Measurements from ENCODE around the gene THRA. TPM values are rescaled to one million over a fixed set of nuclear protein-coding genes. Genes with fewer than 3 reads are reported as not detected.

Gene THRA
- total RNA-seq, 2 donors from 2014 or later = 35.2 to 79.8 TPM

DNA sequence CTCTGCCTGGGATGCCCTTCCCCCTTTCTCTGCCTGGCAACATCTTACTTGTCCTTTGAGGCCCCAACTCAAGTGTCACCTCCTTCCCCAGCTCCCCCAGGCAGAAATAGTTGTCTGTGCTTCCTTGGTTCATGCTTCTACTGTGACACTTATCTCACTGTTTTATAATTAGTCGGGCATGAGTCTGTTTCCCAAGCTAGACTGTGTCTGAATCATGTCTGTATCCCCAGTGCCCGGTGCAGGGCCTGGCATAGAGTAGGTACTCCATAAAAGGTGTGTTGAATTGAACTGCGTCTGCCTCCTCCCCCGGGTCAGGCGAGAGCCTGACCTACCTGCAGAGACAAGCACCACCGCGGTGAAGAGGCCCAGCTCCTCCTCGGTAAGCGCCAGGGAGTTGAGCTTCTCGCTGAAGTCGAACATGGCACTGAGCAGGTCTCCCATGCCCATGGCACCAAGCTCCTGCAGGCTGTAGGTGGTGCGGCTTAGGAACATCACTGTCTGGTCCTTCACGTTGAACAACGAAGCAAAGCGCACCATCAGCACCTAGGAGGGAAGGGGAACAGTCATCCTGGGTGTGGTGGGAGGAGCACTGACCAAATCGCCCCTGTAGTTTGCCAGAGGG lies 30.9 kb downstream of the THRA start:
- no peaks in the 10 kb centered on the region for H3K27me3 ChIP-seq (replicated peaks; ENCODE audit: insufficient read depth)
- intact Hi-C loops (cut with DNase I) = no loop called here
- TF ChIP-seq POLR2A (IDR thresholded peaks at IDR 0.05) (no peak), POLR2AphosphoS5 (IDR thresholded peaks at IDR 0.05) (no peak)
- TF ChIP-seq, protein P1, sequence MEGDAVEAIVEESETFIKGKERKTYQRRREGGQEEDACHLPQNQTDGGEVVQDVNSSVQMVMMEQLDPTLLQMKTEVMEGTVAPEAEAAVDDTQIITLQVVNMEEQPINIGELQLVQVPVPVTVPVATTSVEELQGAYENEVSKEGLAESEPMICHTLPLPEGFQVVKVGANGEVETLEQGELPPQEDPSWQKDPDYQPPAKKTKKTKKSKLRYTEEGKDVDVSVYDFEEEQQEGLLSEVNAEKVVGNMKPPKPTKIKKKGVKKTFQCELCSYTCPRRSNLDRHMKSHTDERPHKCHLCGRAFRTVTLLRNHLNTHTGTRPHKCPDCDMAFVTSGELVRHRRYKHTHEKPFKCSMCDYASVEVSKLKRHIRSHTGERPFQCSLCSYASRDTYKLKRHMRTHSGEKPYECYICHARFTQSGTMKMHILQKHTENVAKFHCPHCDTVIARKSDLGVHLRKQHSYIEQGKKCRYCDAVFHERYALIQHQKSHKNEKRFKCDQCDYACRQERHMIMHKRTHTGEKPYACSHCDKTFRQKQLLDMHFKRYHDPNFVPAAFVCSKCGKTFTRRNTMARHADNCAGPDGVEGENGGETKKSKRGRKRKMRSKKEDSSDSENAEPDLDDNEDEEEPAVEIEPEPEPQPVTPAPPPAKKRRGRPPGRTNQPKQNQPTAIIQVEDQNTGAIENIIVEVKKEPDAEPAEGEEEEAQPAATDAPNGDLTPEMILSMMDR (IDR thresholded peaks at IDR 0.05) = no peak
- no peaks in the 10 kb centered on the region for H3K9me3 ChIP-seq
- H3K4me3 ChIP-seq = no peak overlapping the region
- DNase-seq (ENCODE audit: low spot score) = no peak
- H3K4me1 ChIP-seq (replicated peaks) = no peaks in the 10 kb centered on the region
- WGBS = 65% methylated on average over 14 of the region's 16 CpGs
- H3K27ac ChIP-seq = peak overlapping the region; percentile 39 to 88
- peaks cover 7 to 20% of the 10 kb centered on the region in 2 donors for H3K36me3 ChIP-seq

DNA sequence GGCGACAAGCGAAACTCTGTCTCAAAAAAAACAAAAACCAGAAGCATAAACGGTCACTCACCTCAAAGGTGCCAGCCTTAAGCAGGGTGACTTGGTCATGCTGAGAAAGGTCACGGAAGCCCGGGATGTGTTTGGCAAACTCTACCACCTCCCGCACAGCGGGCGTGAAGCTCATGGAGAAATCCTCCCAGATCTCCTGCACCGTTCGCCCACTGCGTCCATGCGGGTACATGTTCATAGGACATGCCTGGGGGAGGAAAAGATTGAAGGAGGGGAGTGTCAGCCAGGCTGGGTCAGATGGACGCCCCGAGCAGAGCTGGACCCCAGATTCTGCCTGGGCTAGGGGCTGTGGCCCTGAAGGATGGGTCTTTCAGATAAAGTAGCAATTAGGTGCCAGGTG lies 32.1 kb downstream of the THRA start:
- Histone ChIP-seq H3K27ac (peak overlapping the region; percentile 88 to 95), H3K27me3 (replicated peaks; ENCODE audit: insufficient read depth) (no peaks in the 10 kb centered on the region), H3K4me1 (replicated peaks) (no peaks in the 10 kb centered on the region), H3K9me3 (no peaks in the 10 kb centered on the region), H3K36me3 (peaks cover 3 to 20% of the 10 kb centered on the region in 2 donors), H3K4me3 (no peak overlapping the region)
- DNase-seq (ENCODE audit: low spot score) = no peak
- intact Hi-C loops (cut with DNase I) = loop anchor here (5.0 kb wide), 1 partner anchor 33 kb away; the partner anchor contains the start of gene THRA
- TF ChIP-seq POLR2A (IDR thresholded peaks at IDR 0.05) (no peak), POLR2AphosphoS5 (IDR thresholded peaks at IDR 0.05) (no peak)
- TF ChIP-seq, protein P1 (IDR thresholded peaks at IDR 0.05) = no peak
- 80% methylated on average over 14 of the region's 14 CpGs for WGBS

DNA sequence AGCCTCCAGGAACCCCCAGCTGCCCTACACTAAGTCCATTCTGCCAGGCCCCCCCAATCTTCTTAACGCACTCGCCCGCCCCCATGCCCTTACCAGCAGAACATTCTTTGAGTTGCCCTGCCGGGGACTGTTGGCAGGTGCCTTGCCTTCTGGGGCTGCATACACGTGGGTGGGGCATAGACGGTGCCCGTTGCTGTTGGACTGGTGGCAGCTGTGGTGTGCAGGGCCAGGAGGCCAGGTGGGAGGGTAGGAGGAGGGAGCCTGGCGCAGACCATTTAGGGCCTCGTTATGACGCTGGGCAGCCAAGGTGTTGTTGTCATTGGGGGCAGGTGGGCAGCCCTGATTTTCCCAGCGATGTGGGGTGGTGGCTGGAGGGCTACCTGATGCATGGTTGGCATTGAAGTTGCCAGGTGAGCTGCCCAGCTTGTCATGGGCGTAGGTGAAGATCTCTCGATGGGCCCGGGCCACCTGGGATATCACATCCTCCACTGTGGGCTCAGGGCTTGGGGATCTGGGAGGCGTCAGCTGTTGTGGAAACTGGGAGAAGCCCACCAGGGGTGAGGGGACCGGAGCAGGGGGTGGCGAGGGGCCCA lies 32.7 kb downstream of the THRA start:
- no peaks in the 10 kb centered on the region for H3K27me3 ChIP-seq (replicated peaks; ENCODE audit: insufficient read depth)
- no peak for DNase-seq (ENCODE audit: low spot score)
- peak overlapping the region; percentile 88 to 95 for H3K27ac ChIP-seq
- H3K4me1 ChIP-seq (replicated peaks) = no peaks in the 10 kb centered on the region
- H3K36me3 ChIP-seq = peaks cover 3 to 20% of the 10 kb centered on the region in 2 donors
- no peak overlapping the region for H3K4me3 ChIP-seq
- intact Hi-C loops (cut with DNase I) = loop anchor here (5.0 kb wide), 1 partner anchor 33 kb away; the partner anchor contains the start of gene THRA
- TF ChIP-seq POLR2AphosphoS5 (IDR thresholded peaks at IDR 0.05) (no peak), POLR2A (IDR thresholded peaks at IDR 0.05) (no peak)
- TF ChIP-seq, protein P1 (IDR thresholded peaks at IDR 0.05) = no peak
- 69% methylated on average over 17 of the region's 17 CpGs for WGBS
- no peaks in the 10 kb centered on the region for H3K9me3 ChIP-seq

DNA sequence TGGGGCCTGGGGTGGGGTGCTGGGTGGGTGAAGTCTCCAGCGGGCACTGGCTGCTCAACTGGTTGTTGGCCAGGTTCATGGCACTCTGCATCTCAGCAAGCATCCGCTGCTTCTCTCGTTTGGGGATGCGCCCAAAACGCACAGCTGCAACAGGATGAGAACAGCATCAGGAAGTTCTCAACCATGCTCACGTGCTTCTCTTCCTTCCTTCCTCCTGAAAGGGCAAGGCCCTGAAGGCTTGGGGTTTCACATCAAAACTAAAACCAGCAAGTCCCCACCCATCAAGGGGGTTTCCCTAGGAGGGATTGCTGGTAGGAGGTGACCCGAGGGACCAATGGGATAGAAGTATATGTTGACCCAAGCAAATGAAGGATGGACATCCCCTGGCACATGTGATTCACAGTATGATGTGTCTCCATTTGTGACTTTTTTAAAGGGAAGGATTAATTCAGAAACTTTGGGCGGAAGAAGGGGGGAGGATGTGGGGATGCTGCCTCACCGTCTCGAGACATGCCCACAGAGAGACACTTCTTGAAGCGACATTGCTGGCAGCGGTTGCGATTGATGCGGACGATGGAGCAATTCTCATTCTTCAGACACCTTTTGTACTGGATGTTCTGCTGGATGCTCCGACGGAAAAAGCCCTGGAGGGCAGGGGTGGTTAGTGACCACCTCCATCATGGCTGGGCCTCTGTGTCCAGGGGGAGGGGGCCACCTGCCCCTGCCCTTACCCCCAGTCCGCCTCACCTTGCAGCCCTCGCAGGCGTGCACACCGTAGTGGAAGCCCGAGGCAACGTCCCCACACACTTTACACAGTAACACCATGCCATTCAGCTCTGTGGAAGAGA lies 33.4 kb downstream of the THRA start:
- Histone ChIP-seq H3K4me1 (replicated peaks) (no peaks in the 10 kb centered on the region), H3K9me3 (no peaks in the 10 kb centered on the region), H3K27me3 (replicated peaks; ENCODE audit: insufficient read depth) (no peaks in the 10 kb centered on the region), H3K4me3 (no peak overlapping the region), H3K36me3 (peaks cover 3 to 20% of the 10 kb centered on the region in 2 donors), H3K27ac (peak overlapping the region; percentile 88 to 95)
- DNase-seq (ENCODE audit: low spot score) = no peak
- TF ChIP-seq, protein P1 (IDR thresholded peaks at IDR 0.05) = no peak
- peak; percentile 30 for TF ChIP-seq POLR2AphosphoS5 (IDR thresholded peaks at IDR 0.05)
- 52% methylated on average over 22 of the region's 23 CpGs for WGBS
- intact Hi-C loops (cut with DNase I) = loop anchor here (5.0 kb wide), 1 partner anchor 34 kb away; the partner anchor contains the start of gene THRA
